VCaP (cell line): ENCODE data around the gene SCP2.
A peak's percentile ranks its signal among the peaks of the same experiment; 100 is the strongest.

Experiments
- H3K27ac ChIP-seq: fragments of 450-650 bp; 2 replicates; pipeline ENCODE4 v1.5.1; 2017
- TF ChIP-seq, protein P1 (sequence below): fragments of 450-650 bp; conservative IDR thresholded peaks from 2 replicates; pipeline ENCODE4 v1.5.1; 2017; ENCODE audit warnings: mild to moderate bottlenecking, moderate library complexity

The SCP2 gene

DNA sequence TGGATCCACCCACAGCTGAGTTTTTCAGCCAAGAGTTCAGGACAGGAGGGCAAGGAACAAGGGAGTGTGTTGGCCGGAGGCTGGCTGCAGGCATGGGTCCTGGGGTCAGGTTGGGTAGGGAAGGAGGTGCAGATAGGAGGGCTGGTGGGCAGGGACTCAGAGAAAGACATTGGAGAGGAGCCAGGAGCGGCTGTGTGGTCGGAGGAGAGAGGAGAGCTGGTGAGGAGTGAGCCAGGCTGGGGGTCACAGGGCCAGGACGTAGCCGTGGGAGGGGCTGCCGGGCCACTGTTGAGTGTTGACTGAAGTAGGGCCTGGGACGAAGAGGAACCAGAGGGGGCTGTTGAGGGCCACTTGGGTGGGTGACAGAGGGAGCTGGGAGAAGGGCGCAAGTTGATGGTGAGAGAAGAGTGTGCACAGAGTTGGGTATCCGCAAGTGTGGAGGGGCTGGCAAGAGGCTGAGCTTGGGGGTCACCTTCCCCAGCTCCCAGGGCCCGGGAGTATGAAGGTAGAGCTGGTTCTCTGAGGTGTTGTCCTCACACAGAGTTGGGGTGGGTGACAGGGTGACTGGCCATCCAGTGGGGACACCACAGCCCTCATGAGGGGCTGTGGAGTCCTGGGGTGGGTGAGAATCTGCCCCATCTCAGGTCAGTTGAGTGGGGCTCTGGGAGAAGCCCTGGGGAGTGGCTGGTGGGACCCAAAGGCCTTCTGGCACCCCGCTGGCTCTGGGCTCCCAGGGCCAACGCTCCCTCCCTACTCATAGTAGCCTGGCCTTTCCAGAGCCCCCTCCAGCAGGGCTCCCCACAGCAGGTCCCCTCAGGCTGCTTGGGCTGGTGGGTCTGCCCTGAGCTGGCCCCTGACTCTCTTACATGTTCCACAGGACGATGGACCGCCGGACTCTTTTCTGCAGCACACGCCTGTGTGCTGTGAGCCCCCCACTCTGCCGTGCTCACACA is 156.8 kb downstream of the SCP2 start:
- no peak overlapping the region for H3K27ac ChIP-seq
- TF ChIP-seq, protein P1, sequence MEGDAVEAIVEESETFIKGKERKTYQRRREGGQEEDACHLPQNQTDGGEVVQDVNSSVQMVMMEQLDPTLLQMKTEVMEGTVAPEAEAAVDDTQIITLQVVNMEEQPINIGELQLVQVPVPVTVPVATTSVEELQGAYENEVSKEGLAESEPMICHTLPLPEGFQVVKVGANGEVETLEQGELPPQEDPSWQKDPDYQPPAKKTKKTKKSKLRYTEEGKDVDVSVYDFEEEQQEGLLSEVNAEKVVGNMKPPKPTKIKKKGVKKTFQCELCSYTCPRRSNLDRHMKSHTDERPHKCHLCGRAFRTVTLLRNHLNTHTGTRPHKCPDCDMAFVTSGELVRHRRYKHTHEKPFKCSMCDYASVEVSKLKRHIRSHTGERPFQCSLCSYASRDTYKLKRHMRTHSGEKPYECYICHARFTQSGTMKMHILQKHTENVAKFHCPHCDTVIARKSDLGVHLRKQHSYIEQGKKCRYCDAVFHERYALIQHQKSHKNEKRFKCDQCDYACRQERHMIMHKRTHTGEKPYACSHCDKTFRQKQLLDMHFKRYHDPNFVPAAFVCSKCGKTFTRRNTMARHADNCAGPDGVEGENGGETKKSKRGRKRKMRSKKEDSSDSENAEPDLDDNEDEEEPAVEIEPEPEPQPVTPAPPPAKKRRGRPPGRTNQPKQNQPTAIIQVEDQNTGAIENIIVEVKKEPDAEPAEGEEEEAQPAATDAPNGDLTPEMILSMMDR: no peak

DNA sequence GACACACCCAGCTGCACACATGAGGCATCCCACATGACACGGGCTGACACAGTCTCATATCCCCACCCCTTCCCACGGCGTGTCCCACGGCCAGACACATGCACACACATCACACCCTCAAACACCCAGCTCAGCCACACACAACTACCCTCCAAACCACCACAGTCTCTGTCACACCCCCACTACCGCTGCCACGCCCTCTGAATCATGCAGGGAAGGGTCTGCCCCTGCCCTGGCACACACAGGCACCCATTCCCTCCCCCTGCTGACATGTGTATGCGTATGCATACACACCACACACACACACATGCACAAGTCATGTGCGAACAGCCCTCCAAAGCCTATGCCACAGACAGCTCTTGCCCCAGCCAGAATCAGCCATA is 157.5 kb downstream of the SCP2 start:
- TF ChIP-seq, protein P1: no peak
- no peak overlapping the region for H3K27ac ChIP-seq

DNA sequence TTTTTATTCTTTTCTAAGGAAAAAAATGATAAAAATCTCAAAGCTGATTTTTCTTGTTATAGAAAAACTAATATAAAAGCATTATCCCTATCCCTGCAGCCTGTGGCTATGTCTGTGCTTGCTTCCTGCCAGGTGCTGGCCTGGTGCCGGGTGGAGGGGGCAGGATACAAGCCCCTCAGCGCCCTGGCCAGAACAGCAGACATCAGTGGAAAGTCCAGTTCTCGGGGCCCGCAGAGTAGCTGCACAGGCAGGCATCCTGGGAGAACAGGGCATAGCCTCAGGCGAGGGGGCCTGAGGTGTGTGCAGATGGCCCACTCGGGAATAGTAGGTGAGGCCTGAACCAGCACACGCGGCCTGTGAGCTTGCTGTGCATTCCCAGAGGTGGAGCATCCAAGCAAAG is 158.3 kb downstream of the SCP2 start:
- TF ChIP-seq, protein P1: no peak

DNA sequence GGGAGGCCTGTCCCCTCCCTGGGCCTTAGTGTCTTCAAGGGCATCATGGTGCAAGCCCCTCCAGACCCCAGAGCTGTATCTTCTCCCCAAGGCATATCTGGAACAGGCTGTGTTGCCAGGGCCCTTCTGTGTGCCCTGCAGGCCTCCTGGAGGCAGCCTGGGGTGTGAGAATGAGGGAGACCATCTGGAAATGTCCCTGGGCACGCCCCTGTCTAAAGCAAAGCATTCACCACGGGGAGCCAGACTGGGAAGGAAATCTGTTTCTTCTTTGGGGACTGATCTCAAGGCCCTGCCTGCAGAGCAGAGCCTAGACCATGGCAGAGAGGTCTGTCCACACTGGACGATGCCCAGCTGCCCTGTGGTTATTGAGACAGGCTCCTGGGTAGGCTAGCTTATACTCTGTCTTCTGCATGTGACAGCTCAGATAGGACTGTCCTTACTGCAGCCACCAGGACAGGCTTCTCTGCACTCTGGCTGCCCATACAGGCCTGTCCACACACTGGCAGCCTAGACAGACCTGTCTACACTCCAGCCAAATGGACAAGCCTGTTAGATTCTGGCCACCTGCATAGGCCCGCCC is 159.5 kb downstream of the SCP2 start:
- H3K27ac ChIP-seq: peak overlapping the region; percentile 65
- TF ChIP-seq, protein P1: no peak

More for the DNA sequence above, 158.3 kb downstream of the SCP2 start:
- no peak overlapping the region for H3K27ac ChIP-seq

DNA sequence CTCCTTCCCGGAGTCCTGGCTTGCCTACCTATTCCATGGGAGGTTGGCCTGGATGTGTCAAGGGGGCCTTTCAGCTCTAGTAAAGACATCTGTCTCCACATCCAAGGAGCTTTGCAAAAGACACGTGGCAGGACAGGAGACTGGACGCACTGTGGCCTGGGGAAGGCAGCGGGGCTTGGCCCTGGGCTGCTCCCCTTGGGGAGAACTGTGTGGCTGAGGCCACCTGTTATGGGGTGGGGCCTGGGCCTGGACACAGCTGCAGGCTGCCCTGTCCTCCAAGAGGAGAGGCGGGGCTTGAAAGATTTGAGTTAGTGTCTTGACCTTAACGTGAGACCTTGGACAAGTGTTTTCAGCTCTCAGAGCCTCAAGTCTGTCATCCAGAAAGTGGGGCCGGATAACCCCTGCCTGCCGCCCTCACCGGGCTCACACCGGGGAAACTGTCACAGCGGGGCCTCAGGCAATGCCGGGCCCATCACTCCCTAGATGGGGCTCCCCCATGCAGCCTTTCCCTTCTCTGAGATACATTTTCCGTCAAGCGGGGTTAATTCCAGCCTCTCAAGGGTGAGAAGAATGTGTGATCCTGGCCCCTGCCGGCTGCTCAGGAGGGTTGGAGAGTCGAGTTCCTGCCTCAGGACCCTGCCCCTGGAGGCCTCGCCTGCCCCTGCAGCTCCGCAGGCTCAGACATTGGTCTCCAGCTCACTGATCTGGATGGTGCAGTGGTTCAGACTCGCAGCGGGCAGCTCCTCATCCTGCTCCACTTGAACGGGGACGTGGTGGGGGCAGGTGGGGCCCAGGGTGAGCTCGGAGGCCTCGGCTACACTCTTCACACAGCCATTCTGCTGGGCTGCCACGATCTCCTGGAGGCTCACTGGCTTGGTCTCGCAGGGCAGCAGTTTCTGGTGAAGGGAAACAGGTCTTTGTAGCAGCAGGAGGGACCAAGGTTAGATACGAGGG is 160.5 kb downstream of the SCP2 start:
- TF ChIP-seq, protein P1: no peak
- H3K27ac ChIP-seq: peak overlapping the region; percentile 65

DNA sequence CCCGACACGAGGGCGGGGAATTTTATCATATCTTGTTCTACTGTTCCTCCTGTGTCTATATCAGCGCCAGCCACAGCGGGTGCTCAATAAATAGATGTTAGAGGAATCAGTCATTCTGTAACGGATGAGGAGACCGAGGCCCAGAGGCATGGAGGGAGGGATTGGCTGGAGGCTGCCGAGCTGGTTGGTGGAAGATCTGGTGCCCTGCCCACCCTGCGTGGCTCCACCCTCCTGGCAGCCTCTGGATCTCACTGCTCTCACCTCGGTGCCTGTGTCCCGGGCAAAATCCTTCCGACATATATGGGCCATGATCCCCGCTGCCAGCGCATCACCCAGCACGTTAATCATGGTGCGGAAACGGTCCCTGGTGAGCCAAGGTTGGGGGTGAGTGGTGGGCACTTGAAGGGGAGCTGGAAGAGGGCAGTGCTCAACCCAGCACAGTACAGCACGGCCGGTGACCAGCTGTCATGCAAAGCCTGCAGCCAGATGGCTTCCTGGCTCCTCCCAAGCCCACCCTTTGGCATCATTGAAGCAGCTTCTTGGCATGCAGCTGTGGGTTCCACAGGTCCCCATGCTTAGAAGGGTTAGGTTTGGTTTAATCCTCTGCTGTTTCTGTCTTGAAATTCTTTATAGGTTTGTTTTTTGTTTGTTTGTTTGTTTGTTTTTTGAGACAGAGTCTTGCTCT is 161.7 kb downstream of the SCP2 start:
- TF ChIP-seq, protein P1: no peak
- H3K27ac ChIP-seq: no peak overlapping the region
